B cell (primary cell): Measurements from ENCODE around the gene TOMM34. TPM values are rescaled to one million over a fixed set of nuclear protein-coding genes. Genes with fewer than 3 reads are reported as not detected.
A peak's percentile ranks its signal among the peaks of the same experiment; 100 is the strongest.

Experiments used
- ATAC-seq: fragments of 200-7000 bp; cut with Tn5 transposase; one replicate; pipeline ENCODE4 v1.10.0; 2021; ENCODE audit warnings: low read depth, mild to moderate bottlenecking, moderate number of reproducible peaks, moderate library complexity
- CTCF ChIA-PET: fragments of 350-600 bp; sonication (Branson Sonifier 250); formaldehyde crosslinking; loops from one replicate; lab custom pipeline; 2021; ENCODE audit warnings: antibody characterized with exemption, inconsistent platforms; lab: Charles Lee
- POLR2A ChIA-PET: fragments of 350-600 bp; sonication (Branson Sonifier 250); formaldehyde crosslinking; loops from one replicate; lab custom pipeline; 2021; ENCODE audit warnings: antibody characterized with exemption; lab: Charles Lee
- DNase-seq: peaks from one replicate; pipeline ENCODE4 v3.0.0; 2013
- H2AFZ ChIP-seq: 2 replicates; pipeline ENCODE4 v1.6.1; 2012; ENCODE audit warnings: mild to moderate bottlenecking, low read depth, low read length; ENCODE audit not compliant: insufficient read depth, poor library complexity, severe bottlenecking
- H3K27ac ChIP-seq, 2 donors: 1 replicate in 1 of 2; 2 replicates in 1 of 2; pipeline ENCODE4 v1.5.1; 2012 to 2013; ENCODE audit warnings: low read length in 2 of 2, mild to moderate bottlenecking in 2 of 2, moderate library complexity in 1 of 2
- H3K27me3 ChIP-seq, 4 experiments: fragments of 200-600 bp in 1 of 4; sonication (generic) in 1 of 4; replicated peaks in 1 of 4; 1 replicate in 2 of 4; 2 replicates in 2 of 4; pipeline versions ENCODE4 v1.6.1 to v1.7.0; 2013 to 2016; ENCODE audit warnings: low read length in 3 of 4, mild to moderate bottlenecking in 2 of 4, mixed read lengths in 1 of 4, moderate library complexity in 1 of 4; ENCODE audit not compliant: insufficient read depth in 4 of 4, control insufficient read depth in 3 of 4; ENCODE audit errors: control extremely low read depth in 1 of 4
- H3K36me3 ChIP-seq, 2 experiments: replicated peaks in 1 of 2; 1 replicate in 1 of 2; 2 replicates in 1 of 2; pipeline versions ENCODE4 v1.6.1 to v1.7.1; 2013; ENCODE audit warnings: low read length in 1 of 2; ENCODE audit not compliant: insufficient read depth in 2 of 2, control insufficient read depth in 1 of 2; ENCODE audit errors: control extremely low read depth in 1 of 2, extremely low read depth in 1 of 2
- H3K4me1 ChIP-seq, 2 donors: fragments of 200-600 bp in 1 of 2; sonication (generic) in 1 of 2; 1 replicate in 1 of 2; 2 replicates in 1 of 2; pipeline versions ENCODE4 v1.5.1 to v1.6.1; 2013 to 2017; ENCODE audit warnings: low read length in 2 of 2; ENCODE audit not compliant: control insufficient read depth in 2 of 2, insufficient read depth in 2 of 2
- H3K4me2 ChIP-seq: replicated peaks from 2 replicates; pipeline ENCODE3; 2012; ENCODE audit warnings: mild to moderate bottlenecking, low read depth, low read length; ENCODE audit not compliant: poor library complexity, severe bottlenecking
- H3K4me3 ChIP-seq, 5 experiments: fragments of 200-600 bp in 1 of 5; sonication (generic) in 1 of 5; 1 replicate in 3 of 5; 2 replicates in 2 of 5; pipeline versions ENCODE4 v1.5.1 to v1.7.0; 2011 to 2016; ENCODE audit warnings: low read length in 4 of 5, mild to moderate bottlenecking in 4 of 5, low read depth in 2 of 5, control low read depth in 1 of 5, moderate library complexity in 1 of 5; ENCODE audit not compliant: insufficient read depth in 1 of 5; ENCODE audit errors: control extremely low read depth in 1 of 5, extremely low read depth in 1 of 5
- H3K79me2 ChIP-seq: fragments of 200-600 bp; sonication (generic); one replicate; pipeline ENCODE4 v1.6.0; 2016; ENCODE audit warnings: low read length; ENCODE audit not compliant: control insufficient read depth, insufficient read depth
- H3K9ac ChIP-seq: fragments of 200-600 bp; sonication (generic); 2 replicates; pipeline ENCODE4 v1.6.1; 2017; ENCODE audit warnings: mild to moderate bottlenecking, low read length, moderate library complexity
- H3K9me3 ChIP-seq, 3 donors: one replicate each; pipeline versions ENCODE4 v1.6.1 to v1.7.1; 2013; ENCODE audit warnings: low read length in 2 of 3; ENCODE audit not compliant: control insufficient read depth in 2 of 3, insufficient read depth in 1 of 3; ENCODE audit errors: control extremely low read depth in 1 of 3
- H4K20me1 ChIP-seq: 2 replicates; pipeline ENCODE4 v1.6.0; 2012; ENCODE audit warnings: mild to moderate bottlenecking, low read length; ENCODE audit not compliant: insufficient read depth, control insufficient read depth, poor library complexity, severe bottlenecking
- H3K27ac Mint-ChIP-seq: one replicate; pipeline ENCODE4 v1.8.0; 2021; ENCODE audit warnings: mixed read lengths
- H3K27me3 Mint-ChIP-seq: one replicate; pipeline ENCODE4 v1.8.0; 2021; ENCODE audit warnings: mixed read lengths
- H3K4me1 Mint-ChIP-seq: one replicate; pipeline ENCODE4 v1.8.0; 2021; ENCODE audit warnings: mixed read lengths
- H3K4me3 Mint-ChIP-seq: one replicate; pipeline ENCODE4 v1.8.0; 2021; ENCODE audit warnings: mixed read lengths
- H3K9me3 Mint-ChIP-seq: one replicate; pipeline ENCODE4 v1.8.0; 2022; ENCODE audit warnings: mixed read lengths; ENCODE audit not compliant: insufficient read depth
- EZH2 ChIP-seq: IDR thresholded peaks from 2 replicates; pipeline ENCODE4 v1.6.1; 2012; ENCODE audit warnings: borderline replicate concordance, low read depth, mild to moderate bottlenecking, moderate library complexity, low read length; ENCODE audit not compliant: insufficient read depth, poor library complexity, severe bottlenecking
- WGBS: methylation state at CpG from one replicate; pipeline ENCODE4 v1.1.5; 2013; ENCODE audit warnings: missing lambda C conversion rate; ENCODE audit not compliant: insufficient coverage; 5-methylcytosine and 5-hydroxymethylcytosine counted together
- intact Hi-C: fragments of 100-400 bp; cut with micrococcal nuclease; formaldehyde crosslinking; loops from one replicate; pipeline ENCODE4 v1.10.0; 2022
- polyA minus RNA-seq: library from RNA; depleted of rRNA, polyadenylated mRNA; stranded (reverse); fragments of >200 nt; gene quantifications from 2 replicates; pipeline ENCODE4 v1.2.3, GENCODE V29; 2012
- polyA plus RNA-seq: library from polyadenylated mRNA; depleted of rRNA; stranded (reverse); fragments of >200 nt; gene quantifications from 2 replicates; pipeline ENCODE4 v1.2.3, GENCODE V29; 2012
- total RNA-seq, 2 donors: library from RNA; stranded (reverse); fragments of 120-200 nt in 1 of 2; gene quantifications; 1 replicate in 1 of 2; 2 replicates in 1 of 2; pipeline versions ENCODE4 v1.2.3 to v1.2.4, GENCODE V29; 2013 to 2022
- TF ChIP-seq, protein P1 (sequence below): fragments of 200-600 bp; IDR thresholded peaks from one replicate; pipeline ENCODE4 v1.8.0; 2022; ENCODE audit warnings: antibody characterized with exemption, mild to moderate bottlenecking

TOMM34 gene, protein sequence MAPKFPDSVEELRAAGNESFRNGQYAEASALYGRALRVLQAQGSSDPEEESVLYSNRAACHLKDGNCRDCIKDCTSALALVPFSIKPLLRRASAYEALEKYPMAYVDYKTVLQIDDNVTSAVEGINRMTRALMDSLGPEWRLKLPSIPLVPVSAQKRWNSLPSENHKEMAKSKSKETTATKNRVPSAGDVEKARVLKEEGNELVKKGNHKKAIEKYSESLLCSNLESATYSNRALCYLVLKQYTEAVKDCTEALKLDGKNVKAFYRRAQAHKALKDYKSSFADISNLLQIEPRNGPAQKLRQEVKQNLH
- 21.8 and 21.9 TPM in 2 replicates for total RNA-seq
- 20.2 TPM for total RNA-seq (2013)
- 17.5 and 19.1 TPM in 2 replicates for polyA plus RNA-seq
- 13.7 and 19.5 TPM in 2 replicates for polyA minus RNA-seq

DNA sequence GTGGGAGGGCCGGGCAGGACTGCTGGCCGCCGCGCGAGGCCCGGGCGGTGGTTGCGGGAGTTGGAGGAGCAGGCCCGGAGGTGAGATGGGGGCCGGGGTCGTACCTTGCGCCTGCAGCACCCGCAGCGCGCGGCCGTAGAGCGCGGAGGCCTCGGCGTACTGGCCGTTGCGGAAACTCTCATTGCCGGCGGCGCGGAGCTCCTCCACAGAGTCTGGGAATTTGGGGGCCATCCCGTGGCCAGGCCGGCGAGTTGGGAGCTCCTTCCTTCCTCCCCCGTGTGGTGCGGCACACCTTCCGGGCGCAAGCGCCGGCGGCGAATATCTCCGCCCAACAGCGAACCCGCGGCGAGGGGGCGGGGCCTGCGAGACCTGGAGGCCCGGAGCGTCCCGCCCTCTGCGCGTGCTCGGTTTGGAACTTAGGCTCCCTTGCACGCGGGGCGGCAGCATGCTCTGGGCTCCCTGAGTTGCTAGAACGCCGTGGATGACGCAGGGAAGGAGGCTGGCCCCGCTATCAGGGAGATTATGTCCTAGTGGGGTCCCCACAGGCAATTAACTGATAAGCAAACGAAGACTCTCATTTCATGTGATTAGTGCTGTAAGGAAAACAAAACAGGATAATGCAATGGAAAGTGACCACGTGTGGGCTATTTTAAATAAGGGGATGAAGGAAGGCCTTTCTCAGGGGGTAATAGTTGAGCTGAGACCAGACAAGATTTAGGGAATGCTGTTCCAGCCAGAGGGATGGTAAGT lies at the start of gene TOMM34:
Gene TOMM34 (minus strand): TSS at position 295 of the 750 bp plus-strand sequence. CDS start 64 bp downstream, at position 231.
- no peaks in the 10 kb centered on the region for H3K27me3 ChIP-seq
- H3K79me2 ChIP-seq, result peaks cover 65% of the 10 kb centered on the region
- ChIA-PET POLR2A (interaction anchor here (0.6 to 2.0 kb wide), 5 partner anchors 7 to 975 kb away, joined by 4 to 9 read pairs (median 5); no protein-coding TSS in a partner anchor), CTCF (interaction anchor here (0.6 to 2.4 kb wide), 12 partner anchors 11 to 83 kb away, joined by 3 to 7 read pairs (median 3); partner anchors contain the start of gene PABPC1L)
- H4K20me1 ChIP-seq, result peaks cover 16% of the 10 kb centered on the region
- Mint-ChIP-seq H3K4me1 (peaks cover 57% of the 10 kb centered on the region), H3K27me3 (no peaks in the 10 kb centered on the region), H3K9me3 (no peaks in the 10 kb centered on the region), H3K4me3 (peak within 1 kb of the TSS; percentile 92), H3K27ac (peak within 1 kb of the TSS; percentile 93)
- WGBS, result under 1% methylated on average over 60 of the region's 60 CpGs
- H2AFZ ChIP-seq, result peak within 1 kb of the TSS; percentile 74
- H3K9ac ChIP-seq, result peak within 1 kb of the TSS; percentile 73
- TF ChIP-seq EZH2, result no peak
- TF ChIP-seq, protein P1, sequence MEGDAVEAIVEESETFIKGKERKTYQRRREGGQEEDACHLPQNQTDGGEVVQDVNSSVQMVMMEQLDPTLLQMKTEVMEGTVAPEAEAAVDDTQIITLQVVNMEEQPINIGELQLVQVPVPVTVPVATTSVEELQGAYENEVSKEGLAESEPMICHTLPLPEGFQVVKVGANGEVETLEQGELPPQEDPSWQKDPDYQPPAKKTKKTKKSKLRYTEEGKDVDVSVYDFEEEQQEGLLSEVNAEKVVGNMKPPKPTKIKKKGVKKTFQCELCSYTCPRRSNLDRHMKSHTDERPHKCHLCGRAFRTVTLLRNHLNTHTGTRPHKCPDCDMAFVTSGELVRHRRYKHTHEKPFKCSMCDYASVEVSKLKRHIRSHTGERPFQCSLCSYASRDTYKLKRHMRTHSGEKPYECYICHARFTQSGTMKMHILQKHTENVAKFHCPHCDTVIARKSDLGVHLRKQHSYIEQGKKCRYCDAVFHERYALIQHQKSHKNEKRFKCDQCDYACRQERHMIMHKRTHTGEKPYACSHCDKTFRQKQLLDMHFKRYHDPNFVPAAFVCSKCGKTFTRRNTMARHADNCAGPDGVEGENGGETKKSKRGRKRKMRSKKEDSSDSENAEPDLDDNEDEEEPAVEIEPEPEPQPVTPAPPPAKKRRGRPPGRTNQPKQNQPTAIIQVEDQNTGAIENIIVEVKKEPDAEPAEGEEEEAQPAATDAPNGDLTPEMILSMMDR, result no peak
- peak; percentile 93 for DNase-seq
- peak within 1 kb of the TSS; percentile 79 for H3K4me2 ChIP-seq
- H3K36me3 ChIP-seq, result peaks cover 1 to 19% of the 10 kb centered on the region in 2 experiments
- ATAC-seq, result peak; percentile 96
- peaks cover 42 to 54% of the 10 kb centered on the region in 2 donors for H3K4me1 ChIP-seq
- H3K4me3 ChIP-seq, result peak within 1 kb of the TSS; percentile 36 to 93 (median 82)
- intact Hi-C loops, result loop anchor here (2.0 to 10.0 kb wide), 4 partner anchors 19 to 457 kb away; partner anchors contain the start of genes PABPC1L, PIGT and PKIG
- H3K27ac ChIP-seq, result peak within 1 kb of the TSS in 1 of 2 donors; percentile 70
- no peaks in the 10 kb centered on the region for H3K9me3 ChIP-seq
